Skeletal muscle tissue (tissue), 4 donors: ENCODE results near the gene TMEM163. TPM values are rescaled to one million over a fixed set of nuclear protein-coding genes. Genes with fewer than 3 reads are reported as not detected.

Experiments used
- H3K27ac ChIP-seq: one replicate; pipeline ENCODE4 v1.7.0; 2013; ENCODE audit warnings: mild to moderate bottlenecking, low read depth, low read length, inconsistent platforms
- H3K27me3 ChIP-seq, 3 donors: one replicate each; pipeline ENCODE4 v1.7.0; 2013; ENCODE audit warnings: low read length in 3 of 3; ENCODE audit not compliant: control insufficient read depth in 3 of 3, insufficient read depth in 3 of 3
- H3K36me3 ChIP-seq, 3 donors: one replicate each; pipeline ENCODE4 v1.7.0; 2013; ENCODE audit warnings: low read length in 3 of 3; ENCODE audit not compliant: control insufficient read depth in 3 of 3, insufficient read depth in 3 of 3
- H3K4me1 ChIP-seq, 3 donors: one replicate each; pipeline ENCODE4 v1.7.0; 2013; ENCODE audit warnings: low read length in 3 of 3, mild to moderate bottlenecking in 3 of 3; ENCODE audit not compliant: control insufficient read depth in 3 of 3, insufficient read depth in 3 of 3
- H3K4me3 ChIP-seq, 3 donors: one replicate each; pipeline ENCODE4 v1.7.0; 2013; ENCODE audit warnings: low read length in 3 of 3
- H3K9ac ChIP-seq, 3 donors: one replicate each; pipeline ENCODE4 v1.7.0; 2013; ENCODE audit warnings: low read length in 3 of 3, mild to moderate bottlenecking in 3 of 3, moderate library complexity in 2 of 3, low read depth in 1 of 3
- H3K9me3 ChIP-seq, 3 donors: one replicate each; pipeline ENCODE4 v1.7.0; 2013; ENCODE audit warnings: low read length in 3 of 3; ENCODE audit not compliant: control insufficient read depth in 3 of 3
- total RNA-seq: library from RNA; depleted of rRNA; stranded (reverse); fragments of >200 nt; gene quantifications from one replicate; pipeline ENCODE4 v1.2.3, GENCODE V29; 2014
- donor health status: Osteomylitis.

TMEM163 gene
- total RNA-seq, 1 donor from 2014 or later, result 1.0 TPM

GRCh38 chr2:134429886-134430285 lies 288.9 kb downstream of the TMEM163 start:
- Histone ChIP-seq H3K36me3 (peaks cover 0 to 5% (median 3%) of the 10 kb centered on the region in 3 donors), H3K9ac (no peak overlapping the region), H3K27me3 (no peaks in the 10 kb centered on the region)

GRCh38 chr2:134426721-134427120 lies 292.1 kb downstream of the TMEM163 start:
- H3K9ac ChIP-seq, result no peak overlapping the region
- no peak overlapping the region for H3K27ac ChIP-seq
- H3K27me3 ChIP-seq, result no peaks in the 10 kb centered on the region
- H3K36me3 ChIP-seq, result peaks cover 0 to 10% (median 2%) of the 10 kb centered on the region in 3 donors
- H3K9me3 ChIP-seq, result no peaks in the 10 kb centered on the region
- peaks cover 0 to 3% (median 0%) of the 10 kb centered on the region in 3 donors for H3K4me1 ChIP-seq
- no peak overlapping the region for H3K4me3 ChIP-seq

More at GRCh38 chr2:134429886-134430285, 288.9 kb downstream of the TMEM163 start:
- H3K9me3 ChIP-seq, result no peaks in the 10 kb centered on the region
- no peak overlapping the region for H3K4me3 ChIP-seq
- H3K4me1 ChIP-seq, result no peaks in the 10 kb centered on the region
- no peak overlapping the region for H3K27ac ChIP-seq

- Histone ChIP-seq H3K4me3 (no peak overlapping the region), H3K9me3 (no peaks in the 10 kb centered on the region), H3K27me3 (no peaks in the 10 kb centered on the region), H3K36me3 (peaks cover 0 to 10% (median 0%) of the 10 kb centered on the region in 3 donors), H3K9ac (no peak overlapping the region), H3K4me1 (peaks cover 0 to 11% (median 5%) of the 10 kb centered on the region in 3 donors), H3K27ac (no peak overlapping the region)
Measured at GRCh38 chr2:134425724-134426496, 292.9 kb downstream of the TMEM163 start.

- peaks cover 0 to 5% (median 0%) of the 10 kb centered on the region in 3 donors for H3K36me3 ChIP-seq
- H3K4me1 ChIP-seq, result peaks cover 0 to 17% (median 9%) of the 10 kb centered on the region in 3 donors
- no peaks in the 10 kb centered on the region for H3K27me3 ChIP-seq
- peak overlapping the region; percentile 41 for H3K27ac ChIP-seq
- no peak overlapping the region for H3K9ac ChIP-seq
- H3K4me3 ChIP-seq, result no peak overlapping the region
- H3K9me3 ChIP-seq, result no peaks in the 10 kb centered on the region
Measured at GRCh38 chr2:134421556-134422328, 297.1 kb downstream of the TMEM163 start.

- Histone ChIP-seq H3K4me3 (no peak overlapping the region), H3K4me1 (peaks cover 0 to 17% (median 9%) of the 10 kb centered on the region in 3 donors), H3K27me3 (no peaks in the 10 kb centered on the region), H3K9ac (no peak overlapping the region), H3K9me3 (no peaks in the 10 kb centered on the region), H3K27ac (peak overlapping the region; percentile 41), H3K36me3 (peaks cover 0 to 5% (median 0%) of the 10 kb centered on the region in 3 donors)
Measured at GRCh38 chr2:134420920-134421319, 297.9 kb downstream of the TMEM163 start.

- Histone ChIP-seq H3K36me3 (peaks cover 0 to 5% (median 0%) of the 10 kb centered on the region in 3 donors), H3K27ac (peak overlapping the region; percentile 41), H3K4me1 (peaks cover 0 to 17% (median 9%) of the 10 kb centered on the region in 3 donors), H3K4me3 (no peak overlapping the region), H3K9me3 (no peaks in the 10 kb centered on the region), H3K9ac (no peak overlapping the region), H3K27me3 (no peaks in the 10 kb centered on the region)
Measured at GRCh38 chr2:134420259-134420658, 298.5 kb downstream of the TMEM163 start.

- Histone ChIP-seq H3K27ac (no peak overlapping the region), H3K4me3 (no peak overlapping the region), H3K36me3 (peaks cover 0 to 5% (median 0%) of the 10 kb centered on the region in 3 donors), H3K27me3 (no peaks in the 10 kb centered on the region), H3K9ac (no peak overlapping the region), H3K4me1 (peaks cover 0 to 17% (median 9%) of the 10 kb centered on the region in 3 donors), H3K9me3 (no peaks in the 10 kb centered on the region)
Measured at GRCh38 chr2:134417968-134418582, 300.7 kb downstream of the TMEM163 start.

- Histone ChIP-seq H3K36me3 (no peaks in the 10 kb centered on the region), H3K27ac (no peak overlapping the region), H3K9me3 (no peaks in the 10 kb centered on the region), H3K4me3 (no peak overlapping the region), H3K27me3 (no peaks in the 10 kb centered on the region), H3K9ac (no peak overlapping the region), H3K4me1 (peaks cover 0 to 17% (median 12%) of the 10 kb centered on the region in 3 donors)
Measured at GRCh38 chr2:134416637-134417036, 302.2 kb downstream of the TMEM163 start.

- no peak overlapping the region for H3K9ac ChIP-seq
- H3K9me3 ChIP-seq, result no peaks in the 10 kb centered on the region
- H3K4me3 ChIP-seq, result no peak overlapping the region
- H3K4me1 ChIP-seq, result peaks cover 0 to 12% (median 12%) of the 10 kb centered on the region in 3 donors
- H3K27ac ChIP-seq, result no peak overlapping the region
- no peaks in the 10 kb centered on the region for H3K27me3 ChIP-seq
- H3K36me3 ChIP-seq, result no peaks in the 10 kb centered on the region
Measured at GRCh38 chr2:134416018-134416417, 302.8 kb downstream of the TMEM163 start.
